GM18867 (cell line): Measurements from ENCODE around the gene FRMD5.

ENCODE experiments used
- ATAC-seq: cut with Tn5 transposase; IDR thresholded peaks from one replicate; pipeline ENCODE4 v1.9.1; 2021; ENCODE audit warnings: mild to moderate bottlenecking, moderate library complexity; ENCODE audit not compliant: unreplicated experiment

The FRMD5 gene

DNA sequence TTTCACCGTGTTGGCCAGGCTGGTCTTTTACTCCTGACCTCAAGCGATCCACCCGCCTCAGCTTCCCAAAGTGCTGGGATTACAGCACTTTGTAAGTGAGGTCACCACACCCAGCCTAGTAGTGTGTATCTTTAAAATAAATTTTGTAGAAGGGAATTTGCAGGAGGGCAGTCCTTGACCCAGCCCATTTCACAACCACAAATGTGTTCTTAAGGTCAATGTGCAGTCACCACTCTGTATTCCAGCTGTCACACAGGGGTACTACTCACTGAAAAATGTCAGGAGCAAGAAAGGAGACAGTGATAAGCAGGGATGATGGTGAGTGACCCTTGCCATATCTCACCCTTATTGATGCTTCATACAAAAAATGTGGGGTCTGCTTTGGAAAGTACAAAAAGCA, 98.5 kb downstream of the FRMD5 start:
- ATAC-seq, result no peak

GRCh38 chr15:44094781-44095180, 100.3 kb downstream of the FRMD5 start:
- ATAC-seq, result no peak

GRCh38 chr15:44093836-44094235, 101.2 kb downstream of the FRMD5 start:
- ATAC-seq, result no peak

DNA sequence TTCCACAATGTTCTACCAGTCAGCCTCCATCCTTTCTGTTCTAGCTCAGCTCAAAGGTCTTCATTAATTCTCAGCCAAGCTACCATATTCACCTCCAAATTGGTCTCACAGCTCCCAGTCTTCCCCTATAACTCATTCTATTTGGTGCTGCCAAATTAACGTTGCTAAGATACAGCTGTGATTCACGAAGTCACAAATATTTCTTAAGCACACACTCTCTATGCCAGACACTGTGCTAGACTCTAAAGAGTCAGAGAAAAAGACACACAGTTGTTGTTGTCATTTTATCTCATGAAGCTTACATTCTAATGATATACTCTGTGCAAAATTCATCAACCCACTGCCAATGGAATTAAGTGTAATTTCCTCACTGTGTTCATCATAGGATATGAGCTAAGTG, 102.8 kb downstream of the FRMD5 start:
- no peak for ATAC-seq

DNA sequence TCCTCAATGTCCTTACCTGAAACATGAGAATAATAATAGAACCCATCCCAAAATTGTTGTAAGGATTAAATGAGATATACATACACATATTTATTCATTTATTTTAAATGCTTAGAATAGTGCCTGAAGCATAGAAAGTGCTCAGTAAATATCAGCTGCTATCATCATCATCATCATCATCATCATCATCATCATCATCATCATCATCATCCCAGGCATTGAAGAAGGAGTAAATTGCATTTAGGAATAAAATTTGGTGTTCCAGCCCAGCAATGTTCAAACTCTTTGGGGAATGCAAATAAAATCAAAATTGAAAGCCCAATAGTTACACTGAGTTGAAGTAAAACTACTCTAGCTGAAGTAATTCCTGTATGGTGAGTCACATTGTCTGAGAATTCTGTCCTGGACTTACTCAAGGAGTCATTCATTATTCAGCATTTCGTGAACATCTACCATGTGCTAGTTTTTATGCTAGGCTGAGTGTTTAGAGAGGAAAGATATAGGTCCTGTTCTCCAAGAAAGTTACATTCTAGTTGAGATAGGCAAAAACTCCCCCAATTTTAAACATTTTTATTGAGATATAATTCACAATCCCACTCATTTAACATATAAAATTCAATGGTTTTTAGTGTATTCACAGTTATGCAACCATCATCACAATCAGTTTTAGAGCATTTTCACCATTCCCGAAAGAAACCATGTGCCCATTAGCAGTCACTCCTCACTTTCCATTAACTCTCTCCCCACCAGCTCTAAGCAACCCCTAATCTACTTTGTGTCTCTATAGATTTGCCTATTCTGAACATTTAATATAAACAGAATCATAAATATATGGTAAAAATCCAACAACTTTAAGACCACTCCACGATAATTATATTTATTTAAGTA, 107.2 kb downstream of the FRMD5 start:
- no peak for ATAC-seq

- no peak for ATAC-seq
These were observed 110.3 kb downstream of the FRMD5 start for GRCh38 chr15:44084770-44085169.

GRCh38 chr15:44084171-44084570, 110.9 kb downstream of the FRMD5 start:
- no peak for ATAC-seq

DNA sequence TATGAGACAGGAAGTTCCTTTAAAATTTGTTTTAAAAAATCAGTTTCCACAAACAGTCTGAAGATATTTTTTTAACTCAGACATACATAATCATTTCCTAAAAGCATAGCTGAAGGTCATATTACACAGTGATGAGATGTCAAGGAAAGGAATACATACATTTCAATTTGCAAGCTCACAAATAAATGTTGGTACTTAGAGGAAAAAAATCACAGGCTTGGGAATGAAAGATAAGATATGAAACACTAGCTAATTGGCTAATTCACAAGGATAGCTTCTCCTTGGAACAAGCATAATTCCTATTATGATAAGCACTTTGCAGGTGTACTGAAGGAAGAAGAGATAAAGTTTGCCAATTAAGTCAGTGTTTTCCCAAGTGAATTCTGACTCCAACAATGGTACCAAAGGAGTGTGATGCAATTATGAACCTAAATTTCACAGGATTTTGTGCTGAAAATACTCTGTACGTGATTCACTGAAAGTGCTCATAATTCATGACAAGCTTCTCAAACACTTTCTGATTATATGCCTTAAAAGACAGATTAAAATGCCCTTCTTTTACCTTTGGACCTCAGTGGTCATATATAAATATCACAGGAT, 112.4 kb downstream of the FRMD5 start:
- no peak for ATAC-seq

DNA sequence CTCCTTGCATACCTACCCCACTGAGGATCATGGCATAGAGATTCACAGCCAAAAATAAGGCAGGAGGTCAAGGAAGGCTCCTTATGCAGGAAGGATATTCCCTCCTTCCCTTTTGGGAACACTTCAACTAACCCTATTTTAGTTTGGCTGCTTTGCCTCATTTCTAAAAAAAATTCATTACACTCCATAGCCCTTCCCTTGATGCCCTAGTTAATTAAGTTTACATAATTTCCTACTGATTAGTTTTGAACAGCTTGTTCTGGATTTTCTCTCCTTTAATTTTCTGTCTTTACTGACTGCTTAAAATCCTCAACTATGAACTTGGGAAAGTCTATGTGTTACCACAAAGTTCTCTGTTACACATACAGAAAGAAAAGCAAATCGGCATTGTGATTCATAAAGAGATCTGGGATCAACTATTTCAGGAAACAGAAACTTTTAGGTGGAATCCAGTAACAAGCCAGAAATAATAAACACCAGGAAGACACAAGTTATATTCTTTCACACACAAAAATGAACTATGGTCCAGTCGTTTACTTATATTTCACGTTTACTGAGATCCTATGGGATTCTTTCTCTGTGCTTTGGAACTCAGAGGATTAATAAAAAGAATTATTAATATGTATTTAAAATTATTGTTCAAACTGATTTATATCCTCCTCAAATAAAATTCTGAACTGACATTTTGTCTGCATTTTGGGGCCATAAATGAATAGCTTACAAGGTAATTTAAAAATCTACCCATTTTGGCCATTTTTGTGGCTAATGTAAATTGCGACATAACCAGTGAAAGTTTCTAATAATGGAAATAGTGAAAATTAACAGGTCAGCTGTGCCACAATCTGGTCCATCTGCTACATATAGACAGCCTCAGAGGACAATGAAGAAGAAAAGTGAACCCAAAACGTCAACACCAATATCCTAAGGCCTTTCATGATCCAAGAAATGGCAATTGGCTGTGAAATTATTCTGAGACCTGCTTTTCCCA, 113.8 kb downstream of the FRMD5 start:
- no peak for ATAC-seq

DNA sequence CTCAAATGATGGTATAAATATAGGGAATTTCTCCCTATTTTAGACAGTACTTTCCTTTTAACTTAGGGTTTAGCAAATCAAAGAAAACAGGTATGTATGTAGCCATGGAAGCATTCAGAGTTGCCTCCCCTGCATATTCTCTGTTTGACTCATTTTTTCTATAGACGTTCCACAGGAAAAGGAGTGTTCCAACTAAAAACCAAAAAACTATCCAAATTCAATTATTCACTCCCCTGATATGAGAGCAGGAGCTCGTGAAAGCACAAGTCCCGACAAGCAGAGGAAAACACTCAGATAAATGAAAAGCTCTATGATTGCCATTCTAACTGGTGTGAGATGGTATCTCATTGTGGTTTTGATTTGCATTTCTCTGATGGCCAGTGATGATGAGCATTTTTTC, 119.5 kb downstream of the FRMD5 start:
- ATAC-seq, result no peak

- ATAC-seq, result no peak
These were observed 125.6 kb downstream of the FRMD5 start for GRCh38 chr15:44069489-44069888.

- ATAC-seq, result no peak
These were observed 126.7 kb downstream of the FRMD5 start for GRCh38 chr15:44068347-44068746.

DNA sequence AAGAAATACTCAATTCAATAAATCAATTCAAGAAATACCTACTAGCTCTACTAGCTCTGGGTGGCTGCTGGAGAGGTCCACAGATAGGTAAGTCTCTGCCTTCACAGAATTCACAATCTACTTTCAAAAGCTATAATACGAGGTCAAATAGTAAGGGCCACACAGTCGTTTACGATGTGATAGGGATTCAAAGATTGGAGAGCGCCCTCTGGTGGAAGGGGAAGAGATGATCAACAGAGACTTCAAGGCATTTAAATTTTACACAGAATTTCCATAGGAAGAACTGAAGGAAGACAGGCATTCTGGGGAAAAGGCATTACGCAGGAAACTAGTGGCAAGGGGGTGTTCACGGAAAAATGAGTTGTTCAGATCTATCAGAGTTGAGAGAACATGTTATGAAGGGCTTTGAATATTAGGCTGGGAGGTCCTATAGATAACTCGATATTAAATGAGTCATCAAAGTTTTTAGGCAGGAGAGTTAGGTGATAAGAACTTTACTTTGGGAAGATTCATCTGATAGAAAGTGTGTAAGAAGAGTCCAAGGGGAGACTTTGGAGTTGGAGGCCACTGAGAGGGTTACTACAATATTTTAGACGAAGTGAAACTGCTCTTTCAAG, 128.8 kb downstream of the FRMD5 start:
- no peak for ATAC-seq

DNA sequence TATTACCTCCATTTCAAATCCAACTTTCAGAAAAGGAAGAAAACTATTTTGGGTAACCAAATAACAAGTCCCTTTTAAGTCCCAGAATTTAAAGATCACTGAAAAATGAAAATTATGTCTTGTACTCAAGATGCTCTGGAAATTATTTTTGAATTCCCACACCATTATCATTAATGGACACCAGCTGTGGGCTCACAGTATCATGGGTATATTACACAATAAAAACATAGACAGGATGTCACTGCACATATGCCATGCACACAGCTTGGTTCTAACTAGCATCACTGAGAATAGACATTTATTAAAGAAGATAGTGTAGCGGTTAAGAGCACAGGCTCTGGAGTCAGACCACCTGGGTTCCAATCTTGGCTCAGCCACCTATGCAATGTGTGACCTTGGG, 130.4 kb downstream of the FRMD5 start:
- no peak for ATAC-seq

DNA sequence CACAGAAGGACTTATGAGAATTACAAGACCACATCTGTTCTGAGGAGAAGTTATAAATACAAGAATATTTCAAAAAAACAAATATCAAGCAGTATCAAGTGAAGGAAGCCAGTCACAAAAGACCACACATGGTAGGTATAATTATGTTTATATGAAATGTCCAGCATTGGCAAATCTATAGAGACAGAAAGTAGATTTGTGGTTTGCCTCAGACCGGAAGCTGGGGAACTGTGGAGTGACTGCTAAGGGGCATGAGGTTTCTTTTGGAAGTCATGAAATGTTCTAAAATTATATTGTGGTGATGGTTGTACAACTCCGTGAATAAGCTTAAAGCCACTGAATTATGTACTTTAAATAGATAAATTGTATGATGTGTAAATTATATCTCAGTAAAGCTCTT, 136.9 kb downstream of the FRMD5 start:
- ATAC-seq, result no peak

DNA sequence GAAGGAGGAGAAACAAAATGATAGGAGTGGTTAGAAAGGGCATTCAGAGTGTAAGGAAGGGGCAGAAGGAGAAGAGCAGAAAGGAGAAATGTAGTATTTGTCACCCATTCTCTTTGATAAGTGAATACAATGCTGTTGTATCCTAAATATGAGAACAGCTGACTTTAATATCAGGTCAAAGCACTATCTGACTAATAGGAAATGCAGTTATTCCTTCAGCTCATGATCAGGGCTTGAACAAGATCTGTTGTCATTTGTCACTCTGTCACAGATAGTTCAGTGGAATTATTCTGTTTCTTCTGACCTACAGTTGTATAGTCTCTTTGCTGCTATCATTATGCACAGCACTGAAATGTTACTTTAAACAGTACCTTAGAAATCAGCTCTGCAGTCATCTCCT, 149.4 kb downstream of the FRMD5 start:
- no peak for ATAC-seq

DNA sequence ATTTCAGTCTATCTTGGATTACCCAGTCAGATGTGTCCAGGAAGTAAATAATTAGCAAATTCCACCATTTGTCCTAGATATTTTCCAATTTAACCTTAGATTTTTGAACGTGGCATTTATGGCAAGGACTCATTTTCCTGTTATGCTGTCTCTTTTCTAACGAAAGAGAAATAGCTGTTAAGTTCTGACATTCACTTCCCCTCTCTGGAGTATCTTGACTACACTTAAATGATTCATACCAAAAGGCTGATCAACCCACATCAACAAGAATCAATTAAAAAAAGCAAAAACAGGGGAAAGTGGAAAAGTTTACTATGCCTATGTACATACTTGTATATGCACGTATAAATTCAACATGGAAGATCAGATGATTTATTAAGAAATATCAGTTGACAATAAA, 149.9 kb downstream of the FRMD5 start:
- ATAC-seq, result no peak

GRCh38 chr15:44038755-44039191, 156.3 kb downstream of the FRMD5 start:
- ATAC-seq, result no peak

DNA sequence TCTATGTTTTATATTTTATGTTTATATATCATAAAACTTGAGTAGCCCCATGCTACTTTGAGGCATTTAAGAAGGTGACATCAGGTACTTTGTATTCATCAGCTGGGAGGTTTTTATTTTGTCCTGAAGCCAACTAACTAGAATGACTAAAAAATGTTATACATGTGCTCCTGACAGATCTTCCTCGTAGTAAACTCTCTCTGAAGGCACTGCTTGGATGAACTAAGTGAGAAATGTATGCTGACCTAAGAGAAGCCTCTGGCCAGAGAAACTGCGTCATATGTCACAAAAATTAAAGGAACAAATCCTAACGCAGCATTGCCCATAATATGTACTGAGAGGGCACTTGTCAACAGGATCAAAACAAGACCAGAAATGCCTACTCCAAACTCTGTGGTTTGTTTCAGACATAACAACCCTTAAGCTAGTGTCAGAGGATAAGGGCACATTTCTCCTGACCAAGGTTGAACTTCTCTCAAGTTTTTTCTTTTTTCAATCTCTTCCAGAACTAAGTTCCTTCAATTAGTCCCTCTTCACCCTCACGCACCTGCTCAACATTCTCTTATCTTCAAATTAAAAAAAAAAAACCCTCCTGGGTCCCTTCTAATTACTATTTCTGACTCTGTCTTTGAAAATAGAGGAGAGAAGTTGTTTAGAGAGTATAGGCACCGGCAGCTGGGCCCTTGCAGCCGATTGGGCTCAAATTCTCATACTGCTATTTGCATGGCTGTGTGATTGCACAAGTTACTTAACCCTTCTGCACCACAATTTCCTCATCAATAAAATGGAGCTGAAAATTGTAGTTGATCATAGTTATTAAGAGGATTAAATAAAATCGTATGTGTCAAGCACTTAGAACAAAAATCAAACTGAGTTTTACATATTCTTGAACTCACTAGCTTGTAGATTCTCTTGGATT, 159.0 kb downstream of the FRMD5 start:
- no peak for ATAC-seq
